Activated T-helper 1 cell treated with anti-CD3 and anti-CD28 coated beads, Interleukin-12 subunit alpha, Interleukin-12 subunit beta, Interleukin-2, Interleukin-4 antibody, amounts not matched to agents 30 ng/mL and 10 ng/mL and 1 ng/mL, durations not matched to agents 14 hours and 24 hours and 36 hours (primary cell): ENCODE data around the gene SMG7. TPM values are rescaled to one million over a fixed set of nuclear protein-coding genes. Genes with fewer than 3 reads are reported as not detected.

Experiments
- DNase-seq: peaks from one replicate; pipeline ENCODE4 v3.0.0; 2021; ENCODE audit warnings: low spot score
- H3K27ac Mint-ChIP-seq: one replicate; pipeline ENCODE4 v1.8.0; 2021; ENCODE audit warnings: mild to moderate bottlenecking, mixed read lengths
- H3K27me3 Mint-ChIP-seq: one replicate; pipeline ENCODE4 v1.8.0; 2022; ENCODE audit warnings: mild to moderate bottlenecking, moderate library complexity, mixed read lengths; ENCODE audit not compliant: insufficient read depth
- H3K36me3 Mint-ChIP-seq: one replicate; pipeline ENCODE4 v1.8.0; 2021; ENCODE audit warnings: low read depth, mixed read lengths
- H3K4me1 Mint-ChIP-seq: one replicate; pipeline ENCODE4 v1.8.0; 2021; ENCODE audit warnings: low read depth, mixed read lengths
- H3K4me3 Mint-ChIP-seq: one replicate; pipeline ENCODE4 v1.8.0; 2021; ENCODE audit warnings: mild to moderate bottlenecking, moderate library complexity, mixed read lengths
- H3K9me3 Mint-ChIP-seq: one replicate; pipeline ENCODE4 v1.8.0; 2021; ENCODE audit warnings: mixed read lengths
- intact Hi-C: fragments of 100-400 bp; cut with micrococcal nuclease; formaldehyde crosslinking; loops from one replicate; pipeline ENCODE4 v1.15.1; 2024
- total RNA-seq: library from RNA; stranded (reverse); gene quantifications from 2 replicates; pipeline ENCODE4 v1.2.3, GENCODE V29; 2022

The SMG7 gene
- total RNA-seq, 1 donor from 2014 or later = 86.1 TPM

DNA sequence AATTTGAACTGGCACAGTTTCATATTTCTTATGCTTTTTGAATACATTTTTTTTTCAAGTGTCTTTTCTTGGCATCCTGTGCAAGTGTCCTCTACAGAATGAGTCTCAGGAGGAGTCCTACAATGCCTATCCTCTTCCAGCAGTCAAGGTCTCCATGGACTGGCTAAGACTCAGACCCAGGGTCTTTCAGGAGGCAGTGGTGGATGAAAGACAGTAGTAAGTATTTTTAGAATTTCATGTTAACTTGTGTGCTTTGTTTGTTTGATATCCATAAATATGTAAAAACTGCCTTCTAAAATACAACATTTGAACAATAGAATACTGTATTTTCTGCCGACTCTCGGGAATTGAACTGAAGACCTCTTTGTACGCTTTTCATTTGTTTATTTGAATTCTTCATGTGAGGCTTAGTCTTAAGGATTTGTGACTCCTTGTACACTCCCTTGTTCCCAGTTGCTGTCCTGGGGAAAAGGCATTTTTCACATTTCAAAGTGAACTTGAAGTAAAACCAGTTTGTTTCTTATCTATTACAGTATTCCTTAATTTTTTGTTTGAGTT is 61.4 kb downstream of the SMG7 start:
- Mint-ChIP-seq H3K4me3 (no peak overlapping the region), H3K36me3 (peaks cover 47% of the 10 kb centered on the region), H3K9me3 (no peaks in the 10 kb centered on the region), H3K4me1 (peaks cover 9% of the 10 kb centered on the region), H3K27me3 (no peaks in the 10 kb centered on the region), H3K27ac (no peak overlapping the region)
- DNase-seq = no peak
- intact Hi-C loops = no loop called here

DNA sequence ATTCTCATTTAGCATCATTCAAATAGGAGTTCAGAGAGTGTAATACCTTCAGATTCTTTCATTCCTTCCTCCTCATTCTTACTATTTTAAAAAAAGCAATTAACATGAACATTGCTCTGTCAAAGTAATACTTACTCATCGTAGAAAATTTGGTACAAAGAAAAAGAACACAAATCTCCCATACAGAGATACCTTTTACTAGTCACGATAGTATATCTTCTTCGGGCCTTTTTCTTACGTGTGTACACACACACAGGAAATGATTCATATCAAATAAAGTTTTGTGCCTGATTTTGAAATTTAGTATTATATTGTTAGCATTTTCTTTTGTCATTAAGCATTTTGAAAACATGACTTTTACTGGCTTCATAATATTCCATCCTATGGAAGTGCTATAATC is 65.1 kb downstream of the SMG7 start:
- intact Hi-C loops = loop anchor here (2.0 kb wide), 1 partner anchor 15 kb away; no protein-coding TSS in a partner anchor
- Mint-ChIP-seq H3K9me3 (no peaks in the 10 kb centered on the region), H3K36me3 (peaks cover 59% of the 10 kb centered on the region), H3K4me1 (peaks cover 5% of the 10 kb centered on the region), H3K4me3 (no peak overlapping the region), H3K27me3 (no peaks in the 10 kb centered on the region), H3K27ac (no peak overlapping the region)
- DNase-seq = no peak

DNA sequence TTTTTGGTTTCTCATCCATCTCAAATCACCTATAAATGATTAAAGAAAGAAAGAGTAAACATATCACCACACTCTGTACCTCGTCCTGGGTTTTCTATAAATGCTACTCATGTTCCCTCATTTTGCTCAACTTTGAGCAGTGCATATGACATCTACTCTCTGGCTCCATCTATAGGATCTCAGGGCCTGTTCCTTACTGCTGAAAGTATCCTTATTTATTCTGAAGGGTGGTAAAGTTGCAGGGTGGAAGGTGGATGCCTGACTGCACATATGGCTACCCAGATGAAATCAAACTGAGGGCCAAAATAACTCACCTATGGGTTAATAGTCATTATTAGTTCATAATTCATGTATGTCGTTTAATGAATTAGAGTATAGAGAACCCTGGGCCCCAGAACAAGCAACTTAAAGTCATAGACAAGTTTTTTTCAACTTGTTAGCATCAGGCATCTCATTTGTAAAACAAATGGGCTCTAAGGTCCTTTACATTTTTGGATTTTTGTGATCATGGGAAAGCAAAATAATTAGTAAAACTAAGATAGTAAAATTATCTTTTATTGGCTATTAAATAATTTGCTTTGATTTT is 71.4 kb downstream of the SMG7 start:
- DNase-seq = no peak
- intact Hi-C loops = loop anchor here (1.0 to 10.0 kb wide), 6 partner anchors 73 to 579 kb away; no protein-coding TSS in a partner anchor
- Mint-ChIP-seq H3K9me3 (no peaks in the 10 kb centered on the region), H3K4me1 (peaks cover 22% of the 10 kb centered on the region), H3K36me3 (peaks cover 48% of the 10 kb centered on the region), H3K27me3 (no peaks in the 10 kb centered on the region), H3K27ac (no peak overlapping the region), H3K4me3 (no peak overlapping the region)

DNA sequence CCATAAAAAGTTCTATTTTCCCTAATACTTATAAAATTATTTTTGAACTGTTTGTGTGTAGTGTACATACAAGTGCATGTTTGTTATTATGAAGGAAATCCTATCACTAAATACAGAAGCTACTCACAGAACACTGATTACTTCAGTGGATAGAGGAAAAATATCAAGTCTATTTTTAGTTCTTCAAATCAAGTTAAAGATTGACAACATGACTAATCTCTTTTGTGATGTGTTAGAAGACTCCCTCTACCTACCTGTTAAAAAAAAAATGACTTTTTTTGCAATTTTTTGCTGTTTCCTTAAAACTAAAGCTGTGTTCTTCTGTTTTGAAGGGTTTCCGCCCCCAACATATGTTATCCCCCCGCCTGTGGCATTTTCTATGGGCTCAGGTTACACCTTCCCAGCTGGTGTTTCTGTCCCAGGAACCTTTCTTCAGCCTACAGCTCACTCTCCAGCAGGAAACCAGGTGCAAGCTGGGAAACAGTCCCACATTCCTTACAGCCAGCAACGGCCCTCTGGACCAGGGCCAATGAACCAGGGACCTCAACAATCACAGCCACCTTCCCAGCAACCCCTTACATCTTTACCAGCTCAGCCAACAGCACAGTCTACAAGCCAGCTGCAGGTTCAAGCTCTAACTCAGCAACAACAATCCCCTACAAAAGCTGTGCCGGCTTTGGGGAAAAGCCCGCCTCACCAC is 72.4 kb downstream of the SMG7 start:
- Mint-ChIP-seq H3K4me3 (no peak overlapping the region), H3K27ac (no peak overlapping the region), H3K9me3 (no peaks in the 10 kb centered on the region), H3K27me3 (no peaks in the 10 kb centered on the region), H3K4me1 (peaks cover 22% of the 10 kb centered on the region), H3K36me3 (peaks cover 49% of the 10 kb centered on the region)
- intact Hi-C loops = loop anchor here (5.0 to 10.0 kb wide), 3 partner anchors 143 to 580 kb away; no protein-coding TSS in a partner anchor
- DNase-seq = no peak

DNA sequence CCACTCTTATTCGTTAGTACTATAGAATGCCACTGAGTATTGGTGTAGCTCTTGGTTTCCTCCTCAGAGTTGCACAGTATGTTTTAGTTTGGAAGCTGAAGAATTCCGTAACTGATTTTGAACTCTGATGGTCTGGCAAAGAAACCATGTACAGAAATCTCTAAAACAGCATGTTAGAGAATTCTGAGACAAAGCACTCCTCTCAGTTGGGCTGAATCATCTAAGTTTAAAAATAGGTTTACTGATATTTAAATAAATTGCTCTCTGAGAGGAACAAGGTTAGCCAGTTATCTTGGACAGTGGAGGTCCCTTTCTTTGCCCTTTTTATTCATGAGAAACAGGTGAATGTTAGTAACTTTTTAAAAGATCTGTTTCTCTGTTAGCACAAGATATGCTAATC is 74.1 kb downstream of the SMG7 start:
- no peak for DNase-seq
- peaks cover 29% of the 10 kb centered on the region for H3K4me1 Mint-ChIP-seq
- intact Hi-C loops = loop anchor here (10.0 kb wide), 2 partner anchors 368 to 582 kb away; no protein-coding TSS in a partner anchor
- H3K9me3 Mint-ChIP-seq = no peaks in the 10 kb centered on the region
- H3K4me3 Mint-ChIP-seq = no peak overlapping the region
- H3K27ac Mint-ChIP-seq = no peak overlapping the region
- H3K27me3 Mint-ChIP-seq = no peaks in the 10 kb centered on the region
- H3K36me3 Mint-ChIP-seq = peaks cover 52% of the 10 kb centered on the region

DNA sequence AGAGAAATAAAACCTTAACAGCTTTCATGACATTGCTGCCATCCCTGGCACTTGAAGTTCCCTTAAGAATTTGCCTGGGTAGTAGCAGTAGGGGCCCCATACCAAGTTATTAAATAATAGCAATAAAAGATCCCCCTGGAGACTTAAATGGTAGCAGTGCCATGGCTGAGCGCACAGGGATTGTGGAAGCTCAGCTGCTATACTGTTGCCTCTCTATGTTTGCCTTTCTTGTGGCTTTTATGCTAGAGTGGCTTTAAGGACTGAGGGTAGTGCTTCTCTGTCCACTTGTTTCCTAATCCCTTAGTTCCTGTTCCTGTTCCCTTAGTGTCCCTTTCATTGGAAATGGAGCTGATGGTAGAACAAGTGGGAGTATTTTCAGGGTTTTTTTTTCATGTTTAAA is 75.8 kb downstream of the SMG7 start:
- H3K27ac Mint-ChIP-seq = no peak overlapping the region
- H3K36me3 Mint-ChIP-seq = peaks cover 56% of the 10 kb centered on the region
- H3K4me3 Mint-ChIP-seq = no peak overlapping the region
- H3K4me1 Mint-ChIP-seq = peaks cover 21% of the 10 kb centered on the region
- DNase-seq = no peak
- H3K9me3 Mint-ChIP-seq = no peaks in the 10 kb centered on the region
- intact Hi-C loops = loop anchor here (10.0 kb wide), 2 partner anchors 367 to 583 kb away; no protein-coding TSS in a partner anchor
- H3K27me3 Mint-ChIP-seq = no peaks in the 10 kb centered on the region

DNA sequence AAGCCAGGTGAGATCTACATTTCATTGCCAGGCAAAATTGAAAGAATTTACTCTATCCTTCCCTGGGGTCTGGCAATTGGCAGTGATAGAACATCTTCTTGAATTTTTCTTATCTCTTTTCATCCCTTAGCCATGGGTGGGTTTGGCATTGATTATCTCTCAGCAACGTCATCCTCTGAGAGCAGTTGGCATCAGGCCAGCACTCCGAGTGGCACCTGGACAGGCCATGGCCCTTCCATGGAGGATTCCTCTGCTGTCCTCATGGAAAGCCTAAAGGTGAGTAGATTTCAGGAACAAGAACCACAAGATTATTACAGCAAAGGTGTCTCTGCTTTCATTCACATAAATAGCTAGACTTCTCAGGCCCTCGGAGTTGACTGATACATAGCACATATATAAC is 78.6 kb downstream of the SMG7 start:
- intact Hi-C loops = no loop called here
- peaks cover 60% of the 10 kb centered on the region for H3K36me3 Mint-ChIP-seq

DNA sequence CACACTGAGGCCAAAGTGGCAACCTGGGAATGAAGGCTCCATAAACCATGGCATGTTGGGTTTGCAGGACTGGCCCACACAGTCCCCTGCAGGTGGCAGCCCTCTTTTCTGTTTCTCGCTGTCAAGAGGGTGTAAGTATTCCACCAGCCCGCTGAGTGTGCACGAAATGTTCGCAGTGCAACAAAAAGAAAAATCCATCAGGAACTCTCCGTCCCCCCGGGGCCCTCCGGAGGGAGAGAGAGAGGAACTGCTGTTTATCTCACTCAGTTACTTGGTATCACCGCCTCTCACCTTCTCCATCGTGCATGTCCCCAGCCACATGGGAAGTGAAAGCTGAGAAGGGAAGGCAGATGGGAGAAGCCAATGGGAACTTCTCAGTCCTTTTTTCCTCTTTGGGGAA is 79.6 kb downstream of the SMG7 start:
- intact Hi-C loops = no loop called here
- H3K27ac Mint-ChIP-seq = no peak overlapping the region
- no peak overlapping the region for H3K4me3 Mint-ChIP-seq
- no peak for DNase-seq
- H3K4me1 Mint-ChIP-seq = peaks cover 15% of the 10 kb centered on the region
- peaks cover 57% of the 10 kb centered on the region for H3K36me3 Mint-ChIP-seq
- no peaks in the 10 kb centered on the region for H3K9me3 Mint-ChIP-seq
- H3K27me3 Mint-ChIP-seq = no peaks in the 10 kb centered on the region

More for the DNA sequence above, 78.6 kb downstream of the SMG7 start:
- Mint-ChIP-seq H3K27ac (peak overlapping the region; percentile 15), H3K27me3 (no peaks in the 10 kb centered on the region), H3K4me3 (no peak overlapping the region), H3K9me3 (no peaks in the 10 kb centered on the region), H3K4me1 (peaks cover 16% of the 10 kb centered on the region)
- DNase-seq = no peak

DNA sequence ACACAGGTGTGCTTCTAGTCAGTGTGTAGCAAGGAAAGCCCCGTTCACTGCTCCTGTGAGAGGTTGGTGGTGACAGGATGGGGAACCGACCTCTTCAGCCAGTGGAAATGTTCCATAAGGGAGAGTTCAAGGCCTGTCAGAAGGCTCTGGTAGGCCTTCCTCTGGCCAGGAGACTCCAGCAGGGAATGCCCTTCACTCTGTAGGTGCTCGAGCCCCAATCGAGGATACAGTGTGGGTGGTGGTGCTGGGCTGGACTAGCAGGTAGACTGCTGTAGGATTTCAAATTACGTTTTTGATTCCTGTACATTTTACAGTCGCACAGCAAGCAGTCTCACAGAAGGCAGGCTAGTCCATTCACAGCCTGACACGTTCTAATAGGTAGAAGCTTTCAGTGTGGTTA is 80.1 kb downstream of the SMG7 start:
- H3K36me3 Mint-ChIP-seq = peaks cover 56% of the 10 kb centered on the region

DNA sequence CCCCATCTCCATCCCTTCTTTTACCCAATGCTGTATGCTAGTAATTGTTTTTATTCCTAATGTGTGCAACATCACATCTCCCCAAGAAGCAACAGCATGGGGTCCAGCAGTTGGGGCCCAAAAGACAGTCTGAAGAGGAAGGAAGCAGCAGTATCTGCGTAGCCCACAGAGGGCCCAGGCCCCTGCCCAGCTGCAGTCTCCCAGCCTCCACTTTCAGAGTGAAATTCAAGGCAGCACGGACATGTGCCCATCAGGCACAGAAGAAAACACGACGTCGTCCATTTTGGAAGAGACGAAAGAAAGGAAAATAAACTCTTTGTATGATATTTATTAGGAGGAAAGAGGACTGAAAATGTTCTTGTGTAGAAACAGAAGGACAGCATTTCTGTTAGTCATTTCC is 80.6 kb downstream of the SMG7 start:
- no peaks in the 10 kb centered on the region for H3K9me3 Mint-ChIP-seq
- H3K4me1 Mint-ChIP-seq = peaks cover 8% of the 10 kb centered on the region
- intact Hi-C loops = no loop called here
- no peaks in the 10 kb centered on the region for H3K27me3 Mint-ChIP-seq
- no peak for DNase-seq
- peaks cover 58% of the 10 kb centered on the region for H3K36me3 Mint-ChIP-seq
- no peak overlapping the region for H3K27ac Mint-ChIP-seq
- H3K4me3 Mint-ChIP-seq = no peak overlapping the region

More for the DNA sequence above, 80.1 kb downstream of the SMG7 start:
- H3K9me3 Mint-ChIP-seq = no peaks in the 10 kb centered on the region
- intact Hi-C loops = no loop called here
- no peak for DNase-seq
- peaks cover 9% of the 10 kb centered on the region for H3K4me1 Mint-ChIP-seq
- no peaks in the 10 kb centered on the region for H3K27me3 Mint-ChIP-seq
- no peak overlapping the region for H3K4me3 Mint-ChIP-seq
- no peak overlapping the region for H3K27ac Mint-ChIP-seq

DNA sequence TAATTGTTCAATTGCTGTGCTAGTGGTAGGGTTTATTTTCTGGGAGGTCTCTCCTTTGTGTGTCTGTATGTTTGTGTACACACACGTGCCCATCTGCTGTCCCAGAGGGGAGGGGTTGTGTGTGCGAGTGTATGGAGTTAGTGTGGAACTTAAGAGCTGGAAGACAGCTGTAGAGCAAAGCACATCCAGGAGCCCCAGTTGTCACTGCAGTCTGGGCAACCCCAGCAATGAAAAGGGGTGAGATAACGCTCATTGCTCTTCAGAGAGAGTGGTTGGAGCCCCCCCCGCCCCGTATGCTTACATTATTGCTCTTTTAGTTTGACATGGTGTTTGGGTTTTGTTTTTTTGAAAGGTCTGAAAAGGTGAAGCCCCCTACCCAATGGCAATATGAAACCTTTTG is 81.0 kb downstream of the SMG7 start:
- Mint-ChIP-seq H3K36me3 (peaks cover 58% of the 10 kb centered on the region), H3K27me3 (no peaks in the 10 kb centered on the region), H3K4me3 (no peak overlapping the region), H3K27ac (no peak overlapping the region), H3K4me1 (peaks cover 8% of the 10 kb centered on the region), H3K9me3 (no peaks in the 10 kb centered on the region)
- no peak for DNase-seq
- intact Hi-C loops = no loop called here

DNA sequence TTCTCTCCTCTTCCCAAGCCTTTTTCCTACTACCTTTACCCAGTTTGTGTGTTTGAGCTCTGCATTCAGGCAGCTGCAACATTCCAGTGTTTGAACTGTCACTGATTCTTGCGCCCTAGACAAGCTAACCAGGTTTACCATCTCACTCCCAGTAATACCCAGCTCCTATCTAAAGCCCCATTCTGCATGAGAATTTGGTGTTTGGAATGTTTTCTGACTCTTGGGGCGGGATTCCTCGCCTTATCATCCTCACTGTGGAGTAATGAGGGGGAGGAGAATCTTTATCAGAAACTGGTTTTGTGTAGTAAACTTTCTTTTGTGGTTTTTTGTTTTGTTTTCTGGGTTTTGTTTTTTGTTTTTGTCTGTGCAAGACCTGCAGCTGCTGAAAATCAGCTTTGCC is 81.5 kb downstream of the SMG7 start:
- Mint-ChIP-seq H3K36me3 (peaks cover 59% of the 10 kb centered on the region), H3K27me3 (no peaks in the 10 kb centered on the region), H3K9me3 (no peaks in the 10 kb centered on the region), H3K27ac (no peak overlapping the region), H3K4me3 (no peak overlapping the region), H3K4me1 (peaks cover 8% of the 10 kb centered on the region)
- intact Hi-C loops = no loop called here
- DNase-seq = no peak

DNA sequence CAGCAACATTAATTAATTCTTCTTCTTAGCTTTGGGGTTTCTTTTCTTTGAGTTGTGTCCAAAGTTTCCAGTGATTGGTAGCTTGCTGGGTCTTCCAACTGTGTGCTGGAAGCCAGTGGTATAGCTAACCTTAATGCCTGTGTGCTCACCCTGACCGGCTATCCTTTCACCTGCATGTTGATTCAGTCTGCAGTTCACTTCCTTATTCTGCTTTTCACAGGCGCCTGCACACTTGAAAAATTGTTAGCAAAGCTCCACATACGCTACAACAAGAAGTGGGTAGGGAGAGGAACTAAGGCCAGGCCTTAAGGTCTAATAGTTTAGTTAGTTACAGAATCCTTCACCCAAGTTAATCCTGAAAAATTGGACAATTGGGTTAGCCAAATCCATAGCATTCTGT is 82.3 kb downstream of the SMG7 start:
- Mint-ChIP-seq H3K4me3 (no peak overlapping the region), H3K9me3 (no peaks in the 10 kb centered on the region), H3K4me1 (peaks cover 8% of the 10 kb centered on the region), H3K27ac (no peak overlapping the region), H3K27me3 (no peaks in the 10 kb centered on the region), H3K36me3 (peaks cover 55% of the 10 kb centered on the region)
- intact Hi-C loops = no loop called here
- no peak for DNase-seq
